ENCODE data around the gene MTHFD2L. TPM values are rescaled to one million over a fixed set of nuclear protein-coding genes. Genes with fewer than 3 reads are reported as not detected.
"Not testable (repeated sequence)": the region's sequence is repeated elsewhere in the genome, so short reads cannot be mapped to it uniquely, and the experiment has no call there.

Gene MTHFD2L
- total RNA-seq, 3 donors from 2014 or later, result 9.1 to 10.4 (median 10.4) TPM

DNA sequence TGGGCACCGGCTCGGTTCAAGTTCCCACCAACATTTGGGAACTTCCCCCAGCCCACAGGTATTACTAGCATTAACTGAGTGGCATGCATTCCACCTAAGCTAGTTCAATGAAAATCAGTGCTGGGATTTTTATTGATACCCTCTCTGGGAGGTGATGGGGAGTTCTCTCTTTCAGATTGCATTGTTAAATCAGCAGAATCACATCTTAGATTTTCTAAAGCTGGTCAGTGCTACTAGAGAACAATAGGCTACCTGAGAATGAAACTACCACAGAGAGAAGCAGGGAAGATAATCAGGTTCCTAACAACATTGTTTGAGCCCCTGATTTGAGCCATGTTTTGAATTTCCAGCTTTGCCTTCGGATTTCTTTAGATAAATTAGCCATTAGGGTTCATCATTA lies 166.3 kb downstream of the MTHFD2L start:
- Mint-ChIP-seq H3K4me1 (ENCODE audit: low read depth) (no peaks in the 10 kb centered on the region), H3K36me3 (ENCODE audit: insufficient read depth) (no peaks in the 10 kb centered on the region), H3K4me3 (no peak overlapping the region), H3K27me3 (ENCODE audit: low read depth) (peaks cover 10% of the 10 kb centered on the region), H3K9me3 (no peaks in the 10 kb centered on the region)
- no peak for ATAC-seq
- DNase-seq, result no peak

DNA sequence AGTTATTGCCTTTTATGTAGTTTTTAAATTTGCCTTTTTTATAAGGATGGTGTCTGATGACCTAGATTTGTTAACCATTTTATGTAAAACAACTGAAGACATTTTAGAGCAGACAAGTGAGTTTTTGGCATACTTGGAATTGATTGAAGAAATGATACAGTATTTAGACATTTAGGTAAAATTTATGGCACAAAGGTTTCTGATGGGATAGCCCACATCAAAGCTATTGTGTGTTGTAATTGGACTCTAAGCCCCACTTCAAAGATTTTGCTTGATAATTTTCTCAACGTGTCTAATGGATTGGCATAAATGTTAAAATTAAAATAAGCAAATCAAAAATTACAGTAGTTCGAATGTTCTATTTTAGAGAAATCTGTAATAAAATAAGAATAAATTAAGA lies 168.0 kb downstream of the MTHFD2L start:
- Mint-ChIP-seq H3K9me3 (no peaks in the 10 kb centered on the region), H3K36me3 (ENCODE audit: insufficient read depth) (no peaks in the 10 kb centered on the region), H3K4me3 (no peak overlapping the region), H3K4me1 (ENCODE audit: low read depth) (no peaks in the 10 kb centered on the region), H3K27me3 (ENCODE audit: low read depth) (peaks cover 10% of the 10 kb centered on the region)
- DNase-seq (no peak), ATAC-seq (no peak)

DNA sequence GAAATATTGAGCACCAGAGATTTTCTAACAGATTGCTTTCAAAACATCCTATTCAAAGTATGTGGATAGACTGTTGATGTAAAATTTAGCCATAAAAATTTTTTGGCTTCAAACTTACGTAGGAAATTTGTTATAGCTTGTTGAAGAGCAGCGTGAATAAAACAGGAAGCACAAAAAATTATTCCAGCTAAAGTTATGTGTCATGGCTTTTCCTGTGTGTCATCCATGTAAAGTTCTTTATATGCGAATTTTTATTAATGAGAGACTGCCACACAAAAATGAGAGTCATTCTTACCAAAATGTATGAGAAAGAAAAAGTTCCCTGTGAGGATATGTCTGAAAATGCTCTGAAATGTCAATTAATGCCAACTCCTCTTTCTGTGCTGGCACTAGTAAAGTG lies 169.8 kb downstream of the MTHFD2L start:
- H3K27me3 Mint-ChIP-seq (ENCODE audit: low read depth), result peaks cover 10% of the 10 kb centered on the region
- ATAC-seq (no peak), DNase-seq (no peak)
- H3K9me3 Mint-ChIP-seq, result no peaks in the 10 kb centered on the region
- no peaks in the 10 kb centered on the region for H3K4me1 Mint-ChIP-seq (ENCODE audit: low read depth)
- H3K4me3 Mint-ChIP-seq, result no peak overlapping the region
- H3K36me3 Mint-ChIP-seq (ENCODE audit: insufficient read depth), result no peaks in the 10 kb centered on the region

DNA sequence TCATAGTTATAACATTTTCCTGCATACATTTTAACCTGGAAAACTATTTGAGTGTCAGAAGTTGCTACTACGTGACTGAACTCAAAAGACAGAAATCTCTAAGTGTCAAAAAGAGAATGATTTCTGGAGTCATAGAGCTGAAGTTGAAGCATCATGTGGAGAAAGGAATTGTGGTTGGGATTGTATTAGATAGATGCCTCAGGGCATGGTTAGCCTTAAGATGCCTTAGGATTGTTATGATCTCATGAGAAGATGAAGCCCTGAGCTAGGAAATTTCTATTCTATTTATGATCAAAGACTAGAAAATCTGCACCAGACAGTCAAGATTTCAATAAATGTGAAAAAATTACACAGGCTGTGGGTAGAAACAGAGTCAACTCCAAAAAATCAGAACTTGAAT lies 170.6 kb downstream of the MTHFD2L start:
- ATAC-seq, result no peak
- H3K27me3 Mint-ChIP-seq (ENCODE audit: low read depth), result peaks cover 8% of the 10 kb centered on the region
- no peak for DNase-seq
- no peaks in the 10 kb centered on the region for H3K9me3 Mint-ChIP-seq
- no peaks in the 10 kb centered on the region for H3K36me3 Mint-ChIP-seq (ENCODE audit: insufficient read depth)
- H3K4me1 Mint-ChIP-seq (ENCODE audit: low read depth), result no peaks in the 10 kb centered on the region
- H3K4me3 Mint-ChIP-seq, result no peak overlapping the region

DNA sequence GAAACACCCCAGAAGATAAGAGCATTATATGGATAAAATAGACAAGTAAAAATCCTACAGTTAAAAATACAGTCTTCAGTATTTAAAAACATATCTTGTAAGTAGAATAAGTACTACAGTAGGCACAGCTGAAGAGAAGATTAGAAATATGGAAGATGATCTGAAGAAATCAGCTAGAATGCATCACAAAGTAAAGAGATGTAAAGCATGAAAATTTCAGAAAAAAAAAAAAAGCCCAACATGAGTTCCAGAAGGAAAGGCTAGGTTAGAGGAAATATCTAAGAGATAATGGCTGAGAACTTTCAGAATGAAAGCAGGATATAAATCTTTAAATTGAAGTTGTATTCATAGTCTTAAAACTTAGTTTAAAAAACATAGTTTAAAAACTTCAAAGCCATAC lies 171.4 kb downstream of the MTHFD2L start:
- H3K36me3 Mint-ChIP-seq (ENCODE audit: insufficient read depth), result no peaks in the 10 kb centered on the region

DNA sequence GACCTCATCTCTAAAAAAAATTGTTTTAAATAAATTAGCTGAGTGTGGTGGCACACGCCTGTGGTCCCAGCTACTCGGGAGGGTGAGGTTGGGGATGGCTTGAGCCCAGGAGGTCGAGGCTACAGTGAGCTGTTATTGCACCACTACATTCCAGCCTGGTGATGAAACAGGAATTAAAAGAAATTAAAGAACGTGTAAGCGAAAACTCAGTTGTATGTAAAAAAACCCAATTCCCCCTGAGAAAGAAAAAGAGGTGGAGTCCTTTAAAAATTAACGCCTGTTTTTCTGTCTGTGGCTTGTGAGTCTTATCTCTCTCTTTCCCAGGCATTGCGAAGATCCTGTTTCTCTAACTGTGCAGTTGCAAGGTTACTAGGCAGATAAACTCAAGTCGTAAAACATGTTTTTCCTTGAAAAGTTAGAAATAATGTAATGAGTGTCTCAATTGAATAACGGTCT lies 172.4 kb downstream of the MTHFD2L start:
- H3K36me3 Mint-ChIP-seq (ENCODE audit: insufficient read depth), result no peaks in the 10 kb centered on the region

More for the DNA sequence above, 171.4 kb downstream of the MTHFD2L start:
- H3K4me1 Mint-ChIP-seq (ENCODE audit: low read depth), result no peaks in the 10 kb centered on the region
- ATAC-seq (no peak), DNase-seq (no peak)
- H3K27me3 Mint-ChIP-seq (ENCODE audit: low read depth), result peaks cover 10% of the 10 kb centered on the region
- no peaks in the 10 kb centered on the region for H3K9me3 Mint-ChIP-seq
- H3K4me3 Mint-ChIP-seq, result no peak overlapping the region

DNA sequence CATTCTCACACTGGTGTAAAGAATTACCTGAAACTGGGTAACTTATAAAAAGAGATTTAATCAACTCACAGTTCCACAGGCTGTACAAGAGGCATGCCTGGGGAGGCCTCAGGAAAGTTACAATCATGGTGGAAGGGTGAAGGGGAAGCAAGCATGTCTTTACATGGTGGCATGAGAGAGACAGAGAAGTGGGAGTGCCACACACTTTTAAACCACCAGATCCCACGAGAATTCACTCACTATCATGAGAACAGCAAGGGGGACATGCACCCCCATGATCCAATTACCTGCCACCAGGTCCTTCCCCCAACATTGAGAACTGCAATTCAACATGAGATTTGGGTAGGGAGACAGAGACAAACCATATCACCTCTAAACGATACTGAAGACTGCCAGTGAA lies 173.3 kb downstream of the MTHFD2L start:
- H3K9me3 Mint-ChIP-seq, result no peaks in the 10 kb centered on the region
- no peaks in the 10 kb centered on the region for H3K36me3 Mint-ChIP-seq (ENCODE audit: insufficient read depth)
- DNase-seq (no peak), ATAC-seq (no peak)
- H3K4me1 Mint-ChIP-seq (ENCODE audit: low read depth), result no peaks in the 10 kb centered on the region
- peaks cover 9% of the 10 kb centered on the region for H3K27me3 Mint-ChIP-seq (ENCODE audit: low read depth)
- H3K4me3 Mint-ChIP-seq, result no peak overlapping the region

More for the DNA sequence above, 172.4 kb downstream of the MTHFD2L start:
- H3K27me3 Mint-ChIP-seq (ENCODE audit: low read depth), result peaks cover 10% of the 10 kb centered on the region
- H3K4me3 Mint-ChIP-seq, result no peak overlapping the region
- no peaks in the 10 kb centered on the region for H3K4me1 Mint-ChIP-seq (ENCODE audit: low read depth)
- ATAC-seq (no peak), DNase-seq (no peak)
- H3K9me3 Mint-ChIP-seq, result no peaks in the 10 kb centered on the region

DNA sequence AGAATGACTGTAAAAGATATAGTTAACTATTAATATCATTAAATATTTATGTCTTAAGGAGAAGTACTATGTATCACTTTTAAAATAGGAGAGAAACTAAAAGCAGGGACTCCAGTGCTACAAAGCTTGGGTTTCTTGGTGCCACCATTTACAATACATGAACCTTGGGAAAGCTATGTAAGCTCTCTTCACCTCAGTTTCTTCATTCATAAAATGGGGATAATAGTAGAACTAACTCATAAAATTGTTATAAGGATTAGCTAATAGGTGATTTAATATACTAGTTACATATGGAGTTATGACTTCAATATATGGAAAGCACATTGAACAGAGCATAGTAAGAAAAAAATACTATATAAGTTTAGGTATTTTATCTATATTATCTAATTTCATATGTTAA lies 174.0 kb downstream of the MTHFD2L start:
- ATAC-seq (no peak), DNase-seq (no peak)
- Mint-ChIP-seq H3K4me3 (no peak overlapping the region), H3K36me3 (ENCODE audit: insufficient read depth) (no peaks in the 10 kb centered on the region), H3K4me1 (ENCODE audit: low read depth) (no peaks in the 10 kb centered on the region), H3K9me3 (no peaks in the 10 kb centered on the region), H3K27me3 (ENCODE audit: low read depth) (peaks cover 9% of the 10 kb centered on the region)

DNA sequence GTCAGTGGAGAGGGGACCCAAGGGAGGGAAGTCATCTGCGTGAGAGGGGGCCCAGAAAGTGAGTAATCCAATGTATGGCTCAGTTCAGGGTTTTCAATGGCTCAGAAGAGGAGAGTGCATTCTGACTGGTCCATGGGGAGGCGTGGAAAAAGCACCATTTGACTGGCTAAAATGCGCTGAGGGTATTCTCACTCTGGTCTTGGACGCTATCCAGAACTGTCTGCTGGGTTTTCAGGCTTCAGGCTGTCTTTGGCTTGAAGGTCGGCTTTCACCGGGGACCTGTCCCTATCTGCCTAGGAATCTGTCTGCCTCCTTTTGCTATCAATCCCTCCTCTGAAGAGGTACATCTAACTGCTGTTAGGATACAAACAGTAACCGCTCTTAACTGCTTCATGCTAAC lies 176.7 kb downstream of the MTHFD2L start:
- Mint-ChIP-seq H3K36me3 (ENCODE audit: insufficient read depth) (no peaks in the 10 kb centered on the region), H3K27me3 (ENCODE audit: low read depth) (peaks cover 2% of the 10 kb centered on the region), H3K4me3 (no peak overlapping the region), H3K9me3 (no peaks in the 10 kb centered on the region), H3K4me1 (ENCODE audit: low read depth) (no peaks in the 10 kb centered on the region)
- no peak for ATAC-seq
- no peak for DNase-seq

DNA sequence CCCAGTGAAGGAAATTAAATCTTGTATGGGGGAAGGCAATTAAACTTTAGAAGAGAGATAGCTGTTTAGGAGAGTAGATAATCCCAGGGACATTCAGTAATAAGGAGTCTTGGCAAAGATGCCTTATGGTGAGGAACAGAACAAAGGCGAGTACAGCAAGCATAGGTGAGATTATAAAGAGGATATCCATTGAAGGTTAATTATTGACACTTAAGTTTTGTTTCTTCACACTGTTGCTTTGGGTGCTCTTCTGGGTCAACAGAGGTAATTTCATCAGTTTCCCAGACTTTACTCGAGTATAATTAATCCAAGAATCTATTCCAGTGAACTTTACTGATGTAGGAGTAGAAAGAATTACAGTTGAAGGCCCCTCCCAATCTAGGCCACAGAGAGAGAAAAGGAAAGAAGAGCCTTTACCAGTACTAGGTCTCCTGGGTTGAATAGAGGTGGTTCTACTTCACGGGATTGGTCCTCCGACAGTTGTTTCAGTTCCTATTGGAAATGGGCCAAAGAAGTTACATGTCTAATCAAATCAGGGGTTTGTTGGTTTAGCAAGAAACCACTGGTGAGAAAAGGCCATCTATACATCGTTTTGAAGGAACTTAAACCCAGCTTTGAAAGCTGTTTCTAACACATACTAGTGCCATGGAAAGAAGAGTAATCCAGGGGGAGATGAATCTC lies 177.6 kb downstream of the MTHFD2L start:
- Mint-ChIP-seq H3K27me3 (ENCODE audit: low read depth) (peaks cover 2% of the 10 kb centered on the region), H3K4me1 (ENCODE audit: low read depth) (no peaks in the 10 kb centered on the region), H3K9me3 (no peaks in the 10 kb centered on the region), H3K4me3 (no peak overlapping the region), H3K36me3 (ENCODE audit: insufficient read depth) (no peaks in the 10 kb centered on the region)
- ATAC-seq (no peak), DNase-seq (no peak)

DNA sequence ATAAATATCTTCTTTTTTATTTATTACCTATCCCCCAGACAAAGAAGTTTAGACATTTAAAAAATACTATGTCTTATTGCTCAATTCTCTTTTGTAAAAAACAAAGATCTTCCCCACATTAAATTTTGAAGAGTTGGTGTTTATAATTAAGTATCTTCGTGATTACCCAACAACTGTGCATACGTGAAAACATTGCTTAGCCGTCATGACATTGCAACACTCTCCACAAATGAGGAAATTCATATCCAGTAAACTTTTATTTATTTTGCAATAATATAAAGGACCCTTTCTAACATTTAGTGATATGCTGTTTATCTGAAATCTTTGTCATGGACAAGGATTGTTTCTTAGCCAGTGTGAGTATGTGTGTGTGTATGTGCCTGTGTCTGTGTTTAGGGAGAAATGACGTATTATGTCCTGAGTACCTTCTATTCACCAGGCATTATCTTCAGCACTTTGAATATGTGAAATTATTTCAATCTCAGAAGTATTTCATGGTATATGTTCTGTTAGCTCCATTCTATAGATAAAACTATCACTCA lies 180.9 kb downstream of the MTHFD2L start:
- DNase-seq, result no peak

DNA sequence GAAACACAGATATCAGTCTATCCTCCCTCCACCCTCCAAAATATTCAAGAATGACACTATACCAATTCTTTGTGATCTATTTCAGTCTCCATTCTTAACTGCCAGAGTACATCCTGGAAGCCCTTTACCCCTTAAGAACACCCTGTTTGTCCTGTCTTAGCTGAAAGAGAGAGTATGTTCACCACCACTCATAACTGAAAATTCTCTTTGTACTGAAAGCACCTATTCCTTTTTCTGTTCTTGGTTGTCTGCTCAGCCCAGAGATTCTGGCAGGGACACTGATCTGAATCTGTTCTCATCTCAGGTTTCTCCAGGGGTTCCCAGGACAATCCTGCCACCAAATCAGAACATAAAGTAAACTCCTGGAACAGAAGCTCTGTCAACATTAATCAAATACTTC lies 181.6 kb downstream of the MTHFD2L start:
- ATAC-seq, result no peak
- Mint-ChIP-seq H3K4me1 (ENCODE audit: low read depth) (no peaks in the 10 kb centered on the region), H3K36me3 (ENCODE audit: insufficient read depth) (no peaks in the 10 kb centered on the region), H3K27me3 (ENCODE audit: low read depth) (no peaks in the 10 kb centered on the region), H3K4me3 (no peak overlapping the region), H3K9me3 (peaks cover 12% of the 10 kb centered on the region)
- DNase-seq, result no peak

More for the DNA sequence above, 180.9 kb downstream of the MTHFD2L start:
- Mint-ChIP-seq H3K36me3 (ENCODE audit: insufficient read depth) (no peaks in the 10 kb centered on the region), H3K27me3 (ENCODE audit: low read depth) (peaks cover 2% of the 10 kb centered on the region), H3K9me3 (peaks cover 8% of the 10 kb centered on the region), H3K4me1 (ENCODE audit: low read depth) (no peaks in the 10 kb centered on the region), H3K4me3 (no peak overlapping the region)
- no peak for ATAC-seq

DNA sequence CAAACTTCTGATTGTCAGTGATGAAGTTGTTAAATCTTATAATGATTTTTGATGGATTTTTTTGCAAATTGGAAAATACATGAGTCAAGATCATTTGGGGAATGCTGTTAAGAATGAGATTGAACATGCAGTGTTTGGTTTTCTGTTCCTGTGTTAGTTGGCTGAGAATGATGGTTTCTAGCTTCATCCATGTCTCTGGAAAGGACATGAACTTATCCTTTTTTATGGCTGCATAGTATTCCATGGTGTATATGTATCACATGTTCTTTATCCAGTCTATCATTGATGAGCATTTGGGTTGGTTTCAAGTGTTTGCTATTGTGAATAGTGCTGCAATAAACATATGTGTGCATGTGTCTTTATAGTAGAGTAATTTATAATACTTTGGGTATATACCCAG lies 182.5 kb downstream of the MTHFD2L start:
- not testable (repeated sequence) for H3K27me3 Mint-ChIP-seq (ENCODE audit: low read depth); DNase-seq; H3K36me3 Mint-ChIP-seq (ENCODE audit: insufficient read depth); H3K4me1 Mint-ChIP-seq (ENCODE audit: low read depth); H3K4me3 Mint-ChIP-seq; ATAC-seq
- peaks cover 19% of the 10 kb centered on the region for H3K9me3 Mint-ChIP-seq

DNA sequence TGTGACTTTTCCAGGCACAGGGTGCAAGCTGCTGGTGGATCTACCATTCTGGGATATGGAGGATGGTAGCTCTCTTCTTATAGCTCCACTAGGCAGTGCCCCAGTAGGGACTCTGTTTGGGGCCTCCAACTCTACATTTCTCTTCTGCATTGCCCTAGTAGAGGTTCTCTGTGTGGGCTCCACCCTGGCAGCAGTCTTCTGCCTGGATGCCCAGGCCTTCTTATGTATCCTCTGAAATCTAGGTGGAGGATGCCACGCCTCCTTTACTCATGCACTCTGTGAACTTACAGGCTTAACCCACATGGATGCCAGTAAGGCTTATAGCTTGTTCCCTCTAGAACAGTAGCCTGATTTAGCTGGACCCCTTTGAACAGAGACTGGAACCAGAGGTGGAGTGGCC lies 186.1 kb downstream of the MTHFD2L start:
- no peaks in the 10 kb centered on the region for H3K36me3 Mint-ChIP-seq (ENCODE audit: insufficient read depth)
- peaks cover 3% of the 10 kb centered on the region for H3K27me3 Mint-ChIP-seq (ENCODE audit: low read depth)
- ATAC-seq, result no peak
- no peak overlapping the region for H3K4me3 Mint-ChIP-seq
- no peaks in the 10 kb centered on the region for H3K4me1 Mint-ChIP-seq (ENCODE audit: low read depth)
- no peak for DNase-seq
- peaks cover 20% of the 10 kb centered on the region for H3K9me3 Mint-ChIP-seq
